ENCODE results near the gene C12orf57. TPM values are rescaled to one million over a fixed set of nuclear protein-coding genes. Genes with fewer than 3 reads are reported as not detected.
A peak's percentile ranks its signal among the peaks of the same experiment; 100 is the strongest.

C12orf57 gene
- total RNA-seq, 1 experiment from 2014 or later = not detected

DNA sequence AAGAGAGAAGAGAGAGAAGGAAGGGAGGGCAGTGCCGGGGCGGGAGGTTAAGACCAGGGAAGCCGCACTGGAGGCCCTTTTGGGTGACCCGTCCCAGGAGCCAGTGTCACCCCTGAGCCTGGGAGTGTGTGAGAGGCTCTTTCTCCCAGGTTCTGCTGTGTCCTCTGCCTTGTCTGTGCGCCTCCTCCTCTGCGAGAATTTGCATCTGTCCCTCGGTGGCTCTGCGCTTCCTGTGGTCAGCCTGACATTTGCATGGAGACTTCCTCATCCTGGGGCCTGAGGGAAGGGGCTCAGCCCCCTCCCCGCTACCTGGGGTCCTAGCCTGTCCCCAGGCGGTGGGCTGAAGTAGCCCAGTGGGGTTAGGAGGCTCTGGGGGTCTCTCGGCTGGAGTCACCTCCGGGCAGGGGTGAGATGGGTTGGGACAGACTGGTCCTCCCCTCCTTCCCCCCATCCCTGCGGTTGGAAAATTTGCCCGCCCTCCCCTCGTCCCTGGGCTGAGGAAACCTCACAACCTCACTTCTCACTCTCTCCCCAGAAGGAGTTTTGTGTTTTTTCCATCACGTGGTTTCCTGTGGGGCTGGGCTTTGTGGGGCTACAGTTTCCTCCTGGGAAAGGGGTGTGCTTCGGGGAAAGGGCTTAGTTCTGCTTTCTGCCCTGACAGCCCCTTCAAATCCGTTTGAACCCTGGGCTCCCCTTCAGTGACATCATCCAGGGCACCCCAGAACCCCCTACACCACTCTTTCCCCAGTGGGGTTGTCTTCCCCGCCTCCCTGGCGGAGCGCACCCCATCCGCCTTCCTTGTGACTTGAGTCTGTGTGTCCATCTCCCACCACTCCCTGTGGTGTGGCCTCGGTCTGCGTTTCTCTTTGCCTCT is 9.9 kb downstream of the C12orf57 start:
- DNase-seq (ENCODE audit: low spot score) = no peak

DNA sequence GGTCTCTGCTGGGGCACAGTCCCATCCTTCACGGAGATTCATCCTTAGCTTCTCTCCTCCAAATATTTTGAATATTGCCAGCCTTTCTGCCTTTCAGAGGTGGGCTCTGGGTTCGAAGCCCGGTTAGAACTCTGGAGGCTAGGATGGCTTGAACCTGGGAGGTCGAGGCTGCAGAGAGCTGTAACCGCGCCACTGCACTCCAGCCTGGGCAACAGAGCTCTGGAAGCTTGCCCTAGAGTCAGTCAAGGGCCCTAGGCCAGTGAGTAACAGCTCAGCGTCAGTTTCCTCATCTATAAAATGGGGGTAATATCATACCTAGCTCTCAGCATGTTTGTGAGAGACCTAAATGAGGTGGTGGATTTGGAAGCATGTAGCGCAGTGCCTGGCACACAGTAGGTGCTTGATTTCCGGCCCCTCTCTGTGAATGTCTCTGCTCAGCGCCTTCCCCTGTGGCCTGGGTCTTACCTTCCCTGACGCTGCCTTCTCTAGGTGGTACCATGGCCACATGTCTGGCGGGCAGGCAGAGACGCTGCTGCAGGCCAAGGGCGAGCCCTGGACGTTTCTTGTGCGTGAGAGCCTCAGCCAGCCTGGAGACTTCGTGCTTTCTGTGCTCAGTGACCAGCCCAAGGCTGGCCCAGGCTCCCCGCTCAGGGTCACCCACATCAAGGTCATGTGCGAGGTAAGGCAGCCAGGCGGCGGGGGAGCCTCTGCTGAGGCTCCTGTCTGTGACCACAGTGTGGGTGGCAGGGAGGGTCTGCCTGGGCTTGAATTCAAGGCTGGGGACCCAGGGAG is 10.7 kb downstream of the C12orf57 start:
- no peak for DNase-seq (ENCODE audit: low spot score)

DNA sequence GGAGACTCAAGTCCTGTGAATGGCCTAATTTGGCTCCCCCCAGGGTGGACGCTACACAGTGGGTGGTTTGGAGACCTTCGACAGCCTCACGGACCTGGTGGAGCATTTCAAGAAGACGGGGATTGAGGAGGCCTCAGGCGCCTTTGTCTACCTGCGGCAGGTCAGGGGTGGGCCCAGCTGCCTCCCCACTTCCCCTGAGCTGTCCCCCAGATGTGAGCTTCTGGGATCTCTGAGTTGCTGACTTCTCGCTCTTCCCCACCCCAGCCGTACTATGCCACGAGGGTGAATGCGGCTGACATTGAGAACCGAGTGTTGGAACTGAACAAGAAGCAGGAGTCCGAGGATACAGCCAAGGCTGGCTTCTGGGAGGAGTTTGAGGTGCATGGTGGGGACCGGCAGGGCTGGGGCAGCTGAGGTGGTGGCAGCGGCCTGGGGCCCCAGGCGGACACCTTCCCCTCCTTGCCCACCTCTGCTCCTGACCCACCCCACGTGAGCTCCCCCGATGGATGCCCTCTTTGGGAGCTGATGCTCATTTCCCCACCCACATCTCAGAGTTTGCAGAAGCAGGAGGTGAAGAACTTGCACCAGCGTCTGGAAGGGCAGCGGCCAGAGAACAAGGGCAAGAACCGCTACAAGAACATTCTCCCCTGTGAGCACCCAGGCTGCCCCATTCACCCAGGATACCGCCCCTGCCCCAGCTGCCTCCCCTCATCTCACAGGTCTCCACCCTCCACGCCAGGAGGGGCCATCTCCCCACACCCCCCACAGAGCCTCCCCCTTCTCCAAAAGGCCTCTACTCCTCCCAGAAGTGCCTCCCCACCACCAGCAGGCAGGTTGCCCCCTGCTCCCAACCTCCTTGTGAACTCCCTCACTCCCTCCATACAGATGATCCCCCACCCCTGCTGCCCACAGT is 11.5 kb downstream of the C12orf57 start:
- no peak for DNase-seq (ENCODE audit: low spot score)

DNA sequence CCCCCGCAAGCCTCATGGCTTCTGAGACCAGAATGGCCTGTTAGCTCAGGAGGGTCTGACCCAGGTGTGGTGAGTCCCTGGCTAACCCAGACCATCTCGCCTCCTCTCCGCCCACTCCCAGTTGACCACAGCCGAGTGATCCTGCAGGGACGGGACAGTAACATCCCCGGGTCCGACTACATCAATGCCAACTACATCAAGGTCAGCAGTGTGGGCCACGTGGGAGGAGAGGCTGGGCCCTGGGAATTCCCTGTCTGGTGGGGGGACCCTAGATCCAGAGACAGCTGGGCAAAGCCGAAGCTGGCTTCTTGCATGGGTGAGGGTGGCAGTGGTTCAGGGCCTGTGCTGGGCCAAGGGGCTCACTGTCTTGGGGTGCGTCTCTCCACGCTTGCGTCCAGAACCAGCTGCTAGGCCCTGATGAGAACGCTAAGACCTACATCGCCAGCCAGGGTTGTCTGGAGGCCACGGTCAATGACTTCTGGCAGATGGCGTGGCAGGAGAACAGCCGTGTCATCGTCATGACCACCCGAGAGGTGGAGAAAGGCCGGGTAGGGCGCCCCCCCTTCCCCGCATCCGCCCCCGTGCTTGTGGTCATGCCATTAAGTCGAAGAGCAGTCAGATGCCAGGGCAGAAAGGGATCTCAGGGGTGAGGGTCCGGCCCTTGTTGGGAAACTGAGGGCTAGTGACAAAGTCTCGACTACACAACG is 12.4 kb downstream of the C12orf57 start:
- DNase-seq (ENCODE audit: low spot score) = no peak

DNA sequence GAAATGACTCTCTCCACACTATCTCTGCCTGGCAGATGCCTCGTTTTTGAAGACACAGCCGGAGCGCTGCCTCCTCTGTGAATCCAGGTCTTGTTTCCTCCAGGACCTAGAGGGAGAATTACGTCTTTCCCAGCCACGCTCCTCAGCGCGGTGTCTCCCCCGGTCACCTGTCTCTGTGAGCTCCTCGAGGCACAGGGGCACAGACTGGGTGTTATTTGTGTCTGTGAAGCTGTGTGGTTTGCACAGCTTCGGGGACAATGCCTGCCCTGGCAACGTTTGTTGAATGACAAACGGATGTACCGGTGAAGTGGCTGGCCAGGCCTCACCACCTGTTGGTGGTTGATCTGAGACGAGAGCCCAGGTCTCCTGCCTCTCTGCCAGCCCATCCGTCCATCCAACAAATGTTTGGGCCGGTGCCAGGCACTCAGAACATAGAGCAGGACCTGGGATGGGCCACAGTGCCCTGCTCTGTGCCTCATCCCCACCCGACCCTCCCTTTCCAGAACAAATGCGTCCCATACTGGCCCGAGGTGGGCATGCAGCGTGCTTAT is 13.4 kb downstream of the C12orf57 start:
- DNase-seq (ENCODE audit: low spot score) = no peak

DNA sequence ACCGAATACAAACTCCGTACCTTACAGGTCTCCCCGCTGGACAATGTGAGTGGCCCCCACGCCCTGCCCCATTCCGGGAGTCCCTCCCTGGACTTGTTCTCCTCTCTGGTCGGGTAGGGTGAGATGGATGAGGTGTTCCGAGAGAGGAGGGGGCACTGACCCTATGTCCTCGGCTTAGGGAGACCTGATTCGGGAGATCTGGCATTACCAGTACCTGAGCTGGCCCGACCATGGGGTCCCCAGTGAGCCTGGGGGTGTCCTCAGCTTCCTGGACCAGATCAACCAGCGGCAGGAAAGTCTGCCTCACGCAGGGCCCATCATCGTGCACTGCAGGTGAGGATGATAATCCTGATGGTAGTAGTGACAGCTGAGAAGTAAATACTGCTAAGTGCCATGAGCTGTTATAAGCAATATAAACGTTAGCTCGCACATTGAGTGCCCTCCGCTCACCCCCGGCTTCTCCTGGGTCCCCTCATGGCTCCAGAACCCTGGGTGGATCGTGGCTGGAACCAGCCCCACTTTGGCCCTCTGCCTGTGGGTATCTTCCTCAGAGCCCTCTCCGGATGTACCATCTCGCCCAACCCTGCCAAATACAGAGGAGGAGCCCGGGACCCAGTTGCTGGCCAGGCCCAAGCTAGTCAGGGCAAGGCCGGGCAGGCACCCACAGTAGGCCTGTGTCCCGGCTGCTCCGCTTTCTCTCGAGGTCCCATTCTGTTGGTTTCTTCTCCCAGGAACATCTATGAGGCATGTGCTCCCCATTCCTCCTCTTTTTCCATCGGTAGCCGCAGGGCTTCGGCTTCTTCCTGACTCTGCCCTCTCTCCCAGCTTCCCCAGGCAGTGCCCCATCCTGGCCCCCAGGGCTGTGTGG is 14.2 kb downstream of the C12orf57 start:
- DNase-seq (ENCODE audit: low spot score) = no peak

DNA sequence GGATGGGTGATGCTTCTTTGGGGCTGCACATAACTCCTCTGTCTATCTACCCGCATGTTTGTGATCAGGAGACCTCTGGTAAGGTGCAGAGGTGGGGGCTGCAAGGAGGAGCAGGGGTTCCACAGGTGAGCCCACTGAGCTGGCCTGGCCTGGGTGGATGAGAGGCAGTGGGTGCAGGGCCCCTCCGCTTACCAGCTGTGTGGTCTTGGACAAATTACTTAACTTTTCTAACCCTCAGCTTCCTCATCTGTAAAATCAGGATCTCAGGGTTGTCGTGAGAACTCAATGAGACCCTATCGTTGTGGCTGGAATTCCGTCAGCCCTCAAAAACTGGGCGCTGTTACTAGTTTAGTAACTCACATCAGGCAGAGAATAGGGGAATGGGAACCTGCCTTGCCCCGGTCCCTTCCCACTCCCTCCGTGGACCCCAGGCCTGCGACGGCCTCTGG is 14.8 kb downstream of the C12orf57 start:
- no peak for DNase-seq (ENCODE audit: low spot score)

DNA sequence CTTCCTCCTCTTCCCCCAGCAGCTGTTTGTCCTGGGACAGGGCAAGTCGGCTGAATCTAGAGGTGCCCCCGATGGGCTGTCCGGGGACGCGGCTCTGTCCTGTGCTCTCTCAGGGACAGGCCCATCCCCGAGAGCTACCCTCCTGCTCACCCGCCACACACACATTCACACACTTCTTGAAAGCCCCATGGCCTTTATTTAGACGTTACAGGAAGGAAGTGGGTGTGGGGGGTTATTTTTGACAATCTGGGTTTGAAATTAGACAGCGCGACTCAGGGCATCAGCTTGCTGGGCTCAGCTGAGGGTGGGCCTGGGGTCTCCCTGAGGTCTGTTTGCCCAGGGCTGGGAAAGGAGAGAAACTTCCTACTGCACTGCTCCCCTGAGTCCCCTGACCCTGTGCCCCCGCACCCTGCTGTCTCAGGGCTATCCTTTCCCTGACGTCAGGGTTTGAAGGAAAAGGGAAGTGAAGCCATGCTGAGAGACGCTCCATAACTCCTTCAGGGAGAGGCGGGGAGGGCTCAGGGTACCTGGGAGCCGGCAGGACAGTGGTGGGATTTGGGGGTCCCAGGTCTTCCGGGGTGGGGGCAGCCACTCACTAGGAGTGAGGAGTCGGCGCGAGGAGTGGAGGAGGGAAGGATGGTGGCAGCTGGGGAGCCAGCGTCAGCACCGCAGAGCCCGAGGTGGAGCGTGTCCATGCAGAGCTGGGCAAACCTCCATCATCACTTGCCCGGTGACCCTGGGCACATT is 15.4 kb downstream of the C12orf57 start:
- DNase-seq (ENCODE audit: low spot score) = no peak

DNA sequence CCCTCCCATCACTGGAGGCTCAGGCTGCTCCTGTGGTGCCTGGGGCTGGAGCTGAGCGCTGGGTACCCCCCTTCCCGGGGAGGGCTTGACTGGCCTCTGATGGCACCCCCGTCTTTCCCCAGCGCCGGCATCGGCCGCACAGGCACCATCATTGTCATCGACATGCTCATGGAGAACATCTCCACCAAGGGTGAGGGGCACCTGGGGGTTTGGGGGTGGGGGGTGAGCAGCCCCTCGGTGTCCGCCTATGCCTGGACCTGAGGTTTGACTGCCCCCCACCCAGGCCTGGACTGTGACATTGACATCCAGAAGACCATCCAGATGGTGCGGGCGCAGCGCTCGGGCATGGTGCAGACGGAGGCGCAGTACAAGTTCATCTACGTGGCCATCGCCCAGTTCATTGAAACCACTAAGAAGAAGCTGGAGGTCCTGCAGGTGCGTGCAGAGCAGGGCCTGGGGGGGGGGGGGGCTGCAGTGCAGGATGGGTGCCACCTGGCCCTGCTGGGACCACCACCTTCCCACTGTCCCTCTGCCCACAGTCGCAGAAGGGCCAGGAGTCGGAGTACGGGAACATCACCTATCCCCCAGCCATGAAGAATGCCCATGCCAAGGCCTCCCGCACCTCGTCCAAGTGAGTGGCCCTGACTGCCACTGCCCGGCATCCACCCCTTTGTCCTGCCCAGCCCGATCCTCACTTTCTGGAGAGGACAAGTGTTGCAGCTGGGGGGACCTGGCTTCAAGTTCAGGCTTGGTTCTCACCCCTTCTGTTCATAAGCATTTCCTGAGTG is 16.2 kb downstream of the C12orf57 start:
- no peak for DNase-seq (ENCODE audit: low spot score)

DNA sequence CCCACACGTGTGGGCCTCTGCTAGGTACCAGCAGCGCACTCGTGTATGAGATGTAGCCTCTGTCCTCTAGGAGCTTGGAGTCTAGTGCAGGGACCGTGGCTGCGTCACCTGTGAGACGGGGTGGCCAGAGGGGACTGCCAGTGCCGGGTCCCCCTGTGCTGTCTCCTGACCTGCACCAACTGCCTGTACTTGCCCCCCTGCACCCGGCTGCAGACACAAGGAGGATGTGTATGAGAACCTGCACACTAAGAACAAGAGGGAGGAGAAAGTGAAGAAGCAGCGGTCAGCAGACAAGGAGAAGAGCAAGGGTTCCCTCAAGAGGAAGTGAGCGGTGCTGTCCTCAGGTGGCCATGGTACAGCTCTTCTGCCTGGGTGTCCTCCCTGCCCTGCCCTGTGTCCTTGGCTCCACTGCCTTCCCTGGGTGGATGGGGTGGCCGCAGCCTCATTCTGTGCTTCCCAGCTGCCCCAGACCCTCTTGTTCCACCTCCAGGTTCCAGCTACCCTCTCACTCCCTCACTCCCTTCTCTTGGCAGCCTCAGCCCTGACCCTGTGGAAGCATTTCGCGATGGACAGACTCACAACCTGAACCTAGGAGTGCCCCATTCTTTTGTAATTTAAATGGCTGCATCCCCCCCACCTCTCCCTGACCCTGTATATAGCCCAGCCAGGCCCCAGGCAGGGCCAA is 16.9 kb downstream of the C12orf57 start:
- no peak for DNase-seq (ENCODE audit: low spot score)

DNA sequence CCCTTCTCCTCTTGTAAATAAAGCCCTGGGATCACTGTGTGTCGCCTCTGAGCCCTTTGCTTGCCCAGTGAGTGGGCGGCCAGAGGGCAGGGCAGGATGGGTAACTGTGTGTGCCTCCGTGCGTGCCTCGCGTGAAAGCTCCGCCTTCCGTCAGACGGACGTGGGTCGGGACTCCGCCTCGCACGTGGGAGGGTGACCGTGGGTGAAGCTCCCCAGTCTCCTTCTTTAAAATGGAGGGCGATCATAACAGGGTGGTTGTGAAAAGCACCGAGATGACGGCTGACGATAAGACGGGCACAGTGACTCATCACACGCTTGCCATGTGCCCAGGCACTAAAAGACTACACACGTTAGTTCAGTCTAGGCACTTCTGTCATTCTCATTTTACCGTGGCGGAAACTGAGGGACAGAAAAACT is 17.5 kb downstream of the C12orf57 start:
- no peak for DNase-seq (ENCODE audit: low spot score)

DNA sequence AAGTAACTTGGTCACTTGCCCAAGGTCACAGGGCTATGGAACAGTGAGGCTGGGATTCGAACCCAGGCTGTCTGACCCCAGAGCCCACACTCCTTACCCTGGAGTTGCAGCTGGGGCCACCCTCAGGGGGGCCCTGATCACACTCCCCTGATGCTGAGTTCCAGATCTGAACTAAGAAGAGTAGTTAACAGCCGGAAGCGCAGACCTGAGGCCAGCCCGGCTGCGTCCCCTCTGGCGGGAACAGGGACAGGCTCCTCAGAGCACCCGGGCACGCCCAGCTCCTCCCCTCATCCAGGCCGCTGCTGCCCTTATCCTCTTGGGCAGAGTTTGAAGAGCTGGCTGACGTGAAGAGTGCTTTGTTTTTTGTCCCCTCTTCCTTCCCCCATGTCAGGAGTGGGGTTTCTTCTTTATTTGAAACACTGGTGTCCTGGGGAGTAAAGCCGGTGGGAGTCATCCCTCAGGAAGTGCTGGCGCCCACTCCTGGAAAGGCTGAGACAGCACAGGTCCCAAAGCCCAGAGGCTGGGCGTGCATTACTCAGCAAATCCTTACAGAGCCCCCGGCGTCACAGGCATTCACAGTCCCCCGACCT is 18.0 kb downstream of the C12orf57 start:
- peak; percentile 49 for DNase-seq (ENCODE audit: low spot score)

DNA sequence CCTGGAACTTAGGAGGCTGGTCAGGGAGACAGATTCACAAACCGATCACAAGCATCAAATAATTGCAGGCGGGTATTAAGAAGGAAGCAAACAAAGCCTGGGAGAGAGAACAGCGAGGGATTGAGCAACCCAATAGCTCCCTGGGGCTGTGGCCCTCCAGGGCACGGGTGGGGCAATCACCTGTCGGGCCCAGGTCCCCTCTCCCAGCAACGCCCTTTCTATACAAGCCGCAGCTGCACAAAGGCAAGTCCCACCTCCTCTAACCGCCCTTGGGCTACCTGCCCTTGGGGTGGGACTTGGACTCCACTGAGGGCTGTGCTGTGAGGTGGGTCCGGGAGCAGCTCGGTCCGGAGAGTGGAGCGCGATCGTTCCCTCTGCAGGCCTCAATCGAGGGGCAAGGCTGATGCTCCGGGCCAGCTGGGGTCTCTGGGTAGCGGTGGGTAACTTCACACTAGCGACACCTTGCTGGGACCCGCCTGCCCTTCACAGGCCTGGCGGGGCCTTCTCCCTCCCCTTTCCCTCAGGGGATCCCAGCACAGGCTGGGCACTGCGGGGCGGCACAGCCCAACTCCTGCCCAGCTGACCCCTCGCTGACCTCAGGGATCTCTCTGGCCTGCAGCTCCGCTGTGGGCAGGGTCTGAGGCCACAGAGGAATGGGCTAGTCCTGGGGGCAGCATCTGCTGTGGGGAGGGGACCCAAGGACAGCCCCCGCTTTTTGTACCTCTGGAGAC is 18.6 kb downstream of the C12orf57 start:
- no peak for DNase-seq (ENCODE audit: low spot score)

DNA sequence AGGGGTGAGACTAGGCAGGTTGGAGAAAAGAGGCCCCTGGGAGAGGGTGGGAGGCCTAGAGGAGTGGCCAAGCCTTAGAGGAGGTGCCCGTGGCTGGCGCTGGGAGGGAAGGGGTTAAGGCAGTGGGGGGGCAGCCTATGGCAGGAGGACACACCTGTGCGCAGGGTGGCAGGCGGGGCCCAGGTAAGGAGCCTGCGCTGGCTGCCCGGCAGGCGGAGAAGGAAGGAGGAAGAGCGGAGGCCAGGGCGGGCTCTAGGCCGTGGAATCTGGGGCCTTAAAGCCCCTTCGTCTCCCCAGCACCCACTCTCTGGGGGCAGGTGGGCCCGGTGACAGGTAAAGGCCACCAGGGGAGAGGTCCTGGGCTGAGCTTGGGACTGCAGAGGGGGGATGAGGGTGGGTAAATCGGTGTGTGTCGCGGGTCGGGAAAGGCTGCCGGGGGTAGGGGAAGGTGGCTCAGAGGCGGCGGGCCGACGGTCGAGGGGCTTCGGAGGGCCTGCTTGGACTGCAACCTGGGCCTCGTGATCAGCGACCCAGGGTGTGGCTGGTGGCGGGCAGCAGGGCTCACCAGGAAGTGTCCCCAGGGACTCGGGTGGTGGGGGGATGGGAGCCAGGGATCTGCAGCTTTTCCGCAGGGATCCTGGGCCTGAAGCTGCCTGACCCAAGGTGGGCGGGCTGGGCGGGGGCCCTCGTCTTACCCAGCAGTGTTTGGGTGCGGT is 19.4 kb downstream of the C12orf57 start:
- no peak for DNase-seq (ENCODE audit: low spot score)

DNA sequence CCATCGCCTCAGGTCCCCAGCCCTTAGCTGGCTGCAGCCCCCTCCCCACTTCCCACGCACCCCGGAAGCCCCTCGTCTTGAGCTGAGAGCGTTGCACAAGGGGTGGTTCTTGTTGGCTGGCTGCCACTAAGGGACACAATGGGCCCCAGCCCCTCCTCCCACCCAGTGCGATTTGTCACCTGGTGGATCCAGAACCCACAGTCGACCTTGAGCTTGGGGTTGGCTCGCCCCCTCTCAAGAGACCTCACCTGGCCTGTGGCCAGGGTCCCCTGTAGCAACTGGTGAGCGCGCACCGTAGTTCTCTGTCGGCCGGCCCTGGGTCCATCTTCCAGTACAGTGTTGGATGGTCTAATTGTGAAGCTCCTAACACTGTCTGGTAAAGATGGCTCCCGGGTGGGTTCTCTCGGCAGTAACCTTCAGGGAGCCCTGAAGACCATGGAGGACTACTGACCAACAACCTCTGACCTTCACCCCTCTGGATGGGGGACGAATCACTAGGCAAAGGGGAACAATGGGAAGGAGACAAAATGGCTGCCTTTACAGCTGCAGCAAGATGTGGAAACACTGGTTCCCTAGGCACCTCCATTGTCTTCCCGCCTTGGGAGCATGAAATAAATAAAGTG is 20.1 kb downstream of the C12orf57 start:
- DNase-seq (ENCODE audit: low spot score) = no peak
